ENCODE data around the gene DPF3. TPM values are rescaled to one million over a fixed set of nuclear protein-coding genes. Genes with fewer than 3 reads are reported as not detected.

Gene DPF3
- total and polyA plus RNA-seq, 12 donors: 0.91 to 6.0 (median 2.9) TPM

DNA sequence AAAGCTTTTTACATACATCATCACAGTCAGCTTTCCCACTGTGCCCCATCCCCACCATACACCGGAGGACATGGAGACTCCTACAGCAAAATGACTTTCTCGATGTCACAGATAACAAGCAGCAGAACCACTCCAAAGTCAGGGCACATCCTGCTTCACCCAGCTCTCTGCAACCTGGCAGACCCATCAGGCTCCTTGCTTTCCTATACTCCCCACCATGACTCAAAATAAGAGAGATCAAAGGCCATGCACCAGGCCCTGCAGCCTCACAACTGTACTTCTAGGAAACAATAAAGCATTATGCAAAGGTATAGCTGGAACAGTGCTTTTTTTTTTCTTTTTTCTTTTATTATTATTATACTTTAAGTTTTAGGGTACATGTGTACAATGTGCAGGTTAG is 187.4 kb downstream of the DPF3 start:
- 91 to 100% (median 94%) methylated on average over 2 of the region's 2 CpGs for WGBS, 4 donors
- DNase-seq: no peak
- no peaks in the 10 kb centered on the region for H3K36me3 ChIP-seq (replicated peaks in 1 of 2)

DNA sequence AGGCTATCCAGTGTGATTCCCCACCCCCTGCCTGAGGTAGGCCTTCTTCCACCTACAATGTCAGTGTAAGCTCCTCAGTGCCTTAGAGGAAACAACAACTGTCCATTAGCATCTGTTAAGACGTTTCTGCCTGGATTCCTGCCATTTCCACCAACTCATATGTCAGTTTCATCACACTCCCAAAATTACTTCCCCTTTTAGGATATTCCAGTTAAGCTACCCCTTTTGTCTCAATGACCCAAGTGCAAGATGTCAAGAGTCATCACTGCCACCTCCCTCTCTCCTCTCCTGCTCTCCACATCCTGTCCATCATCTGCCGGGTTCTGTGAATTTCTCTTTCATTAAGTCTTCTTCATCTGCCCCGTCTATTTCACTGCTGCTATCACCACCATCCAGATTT is 189.4 kb downstream of the DPF3 start:
- H3K9me3 ChIP-seq (replicated peaks in 1 of 3): no peaks in the 10 kb centered on the region
- no peaks in the 10 kb centered on the region for H3K36me3 ChIP-seq (replicated peaks in 1 of 2)
- H3K4me1 ChIP-seq (replicated peaks in 1 of 2): no peaks in the 10 kb centered on the region
- TF ChIP-seq, protein P1, sequence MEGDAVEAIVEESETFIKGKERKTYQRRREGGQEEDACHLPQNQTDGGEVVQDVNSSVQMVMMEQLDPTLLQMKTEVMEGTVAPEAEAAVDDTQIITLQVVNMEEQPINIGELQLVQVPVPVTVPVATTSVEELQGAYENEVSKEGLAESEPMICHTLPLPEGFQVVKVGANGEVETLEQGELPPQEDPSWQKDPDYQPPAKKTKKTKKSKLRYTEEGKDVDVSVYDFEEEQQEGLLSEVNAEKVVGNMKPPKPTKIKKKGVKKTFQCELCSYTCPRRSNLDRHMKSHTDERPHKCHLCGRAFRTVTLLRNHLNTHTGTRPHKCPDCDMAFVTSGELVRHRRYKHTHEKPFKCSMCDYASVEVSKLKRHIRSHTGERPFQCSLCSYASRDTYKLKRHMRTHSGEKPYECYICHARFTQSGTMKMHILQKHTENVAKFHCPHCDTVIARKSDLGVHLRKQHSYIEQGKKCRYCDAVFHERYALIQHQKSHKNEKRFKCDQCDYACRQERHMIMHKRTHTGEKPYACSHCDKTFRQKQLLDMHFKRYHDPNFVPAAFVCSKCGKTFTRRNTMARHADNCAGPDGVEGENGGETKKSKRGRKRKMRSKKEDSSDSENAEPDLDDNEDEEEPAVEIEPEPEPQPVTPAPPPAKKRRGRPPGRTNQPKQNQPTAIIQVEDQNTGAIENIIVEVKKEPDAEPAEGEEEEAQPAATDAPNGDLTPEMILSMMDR (IDR thresholded peaks at IDR 0.05): no peak
- TF ChIP-seq POLR2A (IDR thresholded peaks at IDR 0.05): no peak
- intact Hi-C loops (cut with DNase I): no loop called here
- H3K4me3 ChIP-seq: no peak overlapping the region
- no peak overlapping the region for H3K27ac ChIP-seq
- no peaks in the 10 kb centered on the region for H3K27me3 ChIP-seq
- 59 to 77% (median 73%) methylated on average over 3 of the region's 3 CpGs for WGBS, 4 donors
- peak in 1 of 7 donors; percentile 33 for DNase-seq

More for the DNA sequence above, 187.4 kb downstream of the DPF3 start:
- Histone ChIP-seq H3K27me3 (no peaks in the 10 kb centered on the region), H3K4me3 (no peak overlapping the region), H3K27ac (no peak overlapping the region), H3K4me1 (replicated peaks in 1 of 2) (no peaks in the 10 kb centered on the region), H3K9me3 (replicated peaks in 1 of 3) (no peaks in the 10 kb centered on the region)
- TF ChIP-seq, protein P1 (IDR thresholded peaks at IDR 0.05): no peak
- TF ChIP-seq POLR2A (IDR thresholded peaks at IDR 0.05): no peak
- intact Hi-C loops (cut with DNase I): no loop called here

DNA sequence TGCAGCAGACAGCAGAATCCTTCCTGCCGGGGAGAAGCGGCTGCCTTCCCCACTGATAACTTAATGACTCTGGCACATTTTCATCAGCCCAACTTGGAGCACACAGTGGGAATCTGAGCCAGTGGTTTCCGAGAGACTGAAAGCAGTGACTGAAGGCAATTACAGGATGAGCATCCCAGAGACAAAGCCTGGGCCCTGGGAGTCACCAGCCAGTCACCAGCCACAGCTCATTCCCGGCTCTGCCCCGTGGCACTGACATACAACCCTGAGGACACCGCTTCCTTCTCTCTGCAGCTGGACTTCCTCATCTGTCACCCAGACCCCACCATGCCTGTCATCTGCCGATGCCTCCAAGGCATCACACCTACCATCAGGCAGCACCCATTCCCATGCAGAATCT is 192.3 kb downstream of the DPF3 start:
- Histone ChIP-seq H3K9me3 (replicated peaks in 1 of 3) (no peaks in the 10 kb centered on the region), H3K27ac (no peak overlapping the region), H3K4me1 (replicated peaks in 1 of 2) (no peaks in the 10 kb centered on the region), H3K4me3 (no peak overlapping the region), H3K36me3 (replicated peaks in 1 of 2) (no peaks in the 10 kb centered on the region), H3K27me3 (no peaks in the 10 kb centered on the region)
- 68 to 75% (median 69%) methylated on average over 4 to 7 of the region's 7 CpGs for WGBS, 4 donors
- TF ChIP-seq, protein P1 (IDR thresholded peaks at IDR 0.05): no peak
- TF ChIP-seq POLR2A (IDR thresholded peaks at IDR 0.05): no peak
- DNase-seq: peak in 2 of 7 donors; percentile 23 to 25
- intact Hi-C loops (cut with DNase I): no loop called here

DNA sequence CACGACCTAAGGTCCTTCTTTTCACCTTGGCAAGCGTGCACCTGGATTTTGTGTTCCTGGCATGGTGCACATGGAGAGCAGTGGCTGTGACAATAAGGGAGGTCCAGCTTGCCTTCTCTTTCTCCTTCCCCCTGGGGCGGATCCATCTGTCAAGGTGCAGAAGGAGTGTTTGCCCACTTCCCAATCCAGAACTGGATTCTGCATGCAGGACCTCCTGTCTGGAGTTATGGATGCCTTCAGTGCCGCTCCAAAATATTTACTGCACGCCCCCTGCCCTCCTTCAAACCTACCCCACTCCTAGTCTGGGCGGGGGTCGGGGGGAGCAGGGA is 192.7 kb downstream of the DPF3 start:
- TF ChIP-seq POLR2A (IDR thresholded peaks at IDR 0.05): no peak
- TF ChIP-seq, protein P1 (IDR thresholded peaks at IDR 0.05): no peak
- no peaks in the 10 kb centered on the region for H3K4me1 ChIP-seq (replicated peaks in 1 of 2)
- H3K36me3 ChIP-seq (replicated peaks in 1 of 2): no peaks in the 10 kb centered on the region
- WGBS, 4 donors: 76 to 81% (median 80%) methylated on average over 4 to 7 of the region's 7 CpGs
- no peak overlapping the region for H3K27ac ChIP-seq
- intact Hi-C loops (cut with DNase I): no loop called here
- H3K9me3 ChIP-seq (replicated peaks in 1 of 3): no peaks in the 10 kb centered on the region
- no peaks in the 10 kb centered on the region for H3K27me3 ChIP-seq
- no peak for DNase-seq
- H3K4me3 ChIP-seq: no peak overlapping the region

Measured in adrenal gland (tissue), 12 donors.